Erythroblast (primary cell): ENCODE results near the gene GDPD5.

ENCODE experiments used
- DNase-seq, 2 experiments: peaks; one replicate each; lab custom pipeline; 2025; lab: John Stamatoyannopoulos, UW
- GATA1 ChIP-seq: IDR thresholded peaks from 2 replicates; pipeline ENCODE4 v1.6.1; 2011; ENCODE audit warnings: low read depth, mild to moderate bottlenecking, control low read depth, low read length, moderate library complexity
- POLR2A ChIP-seq: IDR thresholded peaks from 2 replicates; pipeline ENCODE4 v1.6.1; 2011; ENCODE audit warnings: mild to moderate bottlenecking, low read length

The GDPD5 gene

DNA sequence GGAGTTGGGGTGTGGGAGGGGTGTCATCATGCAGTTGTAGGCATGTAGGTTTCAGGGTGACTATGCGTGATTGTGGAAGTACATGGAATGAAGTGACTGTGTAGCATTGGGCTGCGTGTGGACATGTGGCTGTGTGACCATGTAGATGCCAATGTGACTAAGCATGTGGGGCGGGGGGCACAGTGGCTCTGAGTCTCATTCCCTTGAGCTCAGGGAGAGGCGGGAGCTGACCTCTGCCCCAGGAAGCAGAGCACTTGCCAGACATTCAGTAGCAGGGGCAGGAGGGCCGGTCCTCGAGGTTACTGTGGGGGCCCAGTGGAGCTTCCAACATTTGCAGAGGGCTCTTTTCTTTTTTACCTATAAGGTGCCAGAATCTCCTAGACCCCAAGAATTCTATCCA is 92.3 kb downstream of the GDPD5 start:
- peak in 1 of 2 experiments; percentile 20 for DNase-seq
- TF ChIP-seq POLR2A: no peak
- TF ChIP-seq GATA1: no peak

DNA sequence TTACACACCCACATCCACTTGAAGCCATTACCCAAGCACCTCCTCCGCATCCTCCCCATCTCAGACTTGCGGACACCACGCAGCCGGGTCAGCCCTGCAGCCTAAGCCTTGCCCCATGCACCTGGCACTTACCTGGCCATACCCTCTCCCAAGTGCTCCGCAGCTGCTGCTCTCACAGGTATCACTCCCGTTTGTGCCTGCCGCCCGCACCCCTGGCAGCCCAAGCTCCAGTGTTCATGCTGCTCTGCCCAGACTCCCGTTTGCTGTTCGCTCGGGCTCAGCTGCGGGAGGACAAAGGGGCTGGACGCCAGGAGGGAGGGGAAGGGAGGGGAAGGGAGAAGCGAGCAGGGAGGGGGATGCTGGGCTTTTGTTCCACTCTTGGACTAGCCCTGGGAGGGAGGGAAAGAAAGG is 92.8 kb downstream of the GDPD5 start, which contains the start of gene KLHL35:
TSS of gene KLHL35 (minus strand) at position 293 of the 411 bp plus-strand sequence. CDS start 2,574 bp downstream, outside the sequence.
- no peak for DNase-seq
- no peak for TF ChIP-seq GATA1
- no peak for TF ChIP-seq POLR2A

DNA sequence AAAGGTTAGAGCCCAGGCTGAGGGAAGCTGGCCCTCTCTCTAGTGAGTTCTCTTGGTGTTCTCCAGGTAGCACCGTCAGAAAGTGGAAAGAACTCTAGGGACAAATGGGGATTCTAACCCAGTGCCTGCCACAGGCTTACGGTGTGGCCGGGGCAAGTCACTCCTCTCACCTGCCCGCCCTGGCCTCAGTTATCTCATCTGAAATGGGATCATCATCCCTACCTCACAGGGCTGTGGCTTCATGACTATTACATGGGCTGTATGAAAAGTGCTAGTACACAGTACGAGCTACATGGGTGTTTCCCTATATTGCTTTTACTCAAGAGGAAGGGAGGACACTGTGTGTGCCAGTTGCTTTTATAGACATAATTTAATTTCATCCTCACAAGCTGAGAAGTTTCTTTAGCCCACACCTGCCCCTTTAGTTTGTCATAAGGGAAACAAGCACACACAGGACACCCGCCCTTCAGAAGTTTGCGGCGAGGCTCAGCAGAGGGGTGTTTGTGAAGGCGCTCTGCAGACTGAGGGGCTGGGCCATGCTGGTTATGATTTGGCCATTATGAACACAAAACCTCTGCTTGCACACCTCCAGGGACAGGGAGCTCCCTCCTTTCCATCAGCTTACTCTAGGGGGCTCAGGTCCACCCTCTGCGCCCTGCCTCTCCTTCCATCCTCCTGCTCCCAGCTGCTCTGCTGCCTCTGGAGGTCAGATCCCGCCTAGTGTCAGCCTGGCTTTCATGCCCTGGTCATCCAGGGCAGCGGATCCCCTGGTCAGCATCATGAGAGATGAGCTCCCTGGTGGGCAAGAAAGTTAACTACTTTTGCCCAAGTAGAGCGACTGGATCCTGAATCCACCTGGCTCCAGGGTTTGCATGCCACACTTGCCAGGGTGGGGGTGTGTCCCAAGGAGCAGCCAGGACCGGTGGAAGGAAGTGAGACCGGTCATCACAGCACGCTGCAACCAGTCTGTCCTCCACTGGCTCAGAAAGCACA is 93.9 kb downstream of the GDPD5 start:
- DNase-seq: no peak
- TF ChIP-seq GATA1 (no peak), POLR2A (no peak)

DNA sequence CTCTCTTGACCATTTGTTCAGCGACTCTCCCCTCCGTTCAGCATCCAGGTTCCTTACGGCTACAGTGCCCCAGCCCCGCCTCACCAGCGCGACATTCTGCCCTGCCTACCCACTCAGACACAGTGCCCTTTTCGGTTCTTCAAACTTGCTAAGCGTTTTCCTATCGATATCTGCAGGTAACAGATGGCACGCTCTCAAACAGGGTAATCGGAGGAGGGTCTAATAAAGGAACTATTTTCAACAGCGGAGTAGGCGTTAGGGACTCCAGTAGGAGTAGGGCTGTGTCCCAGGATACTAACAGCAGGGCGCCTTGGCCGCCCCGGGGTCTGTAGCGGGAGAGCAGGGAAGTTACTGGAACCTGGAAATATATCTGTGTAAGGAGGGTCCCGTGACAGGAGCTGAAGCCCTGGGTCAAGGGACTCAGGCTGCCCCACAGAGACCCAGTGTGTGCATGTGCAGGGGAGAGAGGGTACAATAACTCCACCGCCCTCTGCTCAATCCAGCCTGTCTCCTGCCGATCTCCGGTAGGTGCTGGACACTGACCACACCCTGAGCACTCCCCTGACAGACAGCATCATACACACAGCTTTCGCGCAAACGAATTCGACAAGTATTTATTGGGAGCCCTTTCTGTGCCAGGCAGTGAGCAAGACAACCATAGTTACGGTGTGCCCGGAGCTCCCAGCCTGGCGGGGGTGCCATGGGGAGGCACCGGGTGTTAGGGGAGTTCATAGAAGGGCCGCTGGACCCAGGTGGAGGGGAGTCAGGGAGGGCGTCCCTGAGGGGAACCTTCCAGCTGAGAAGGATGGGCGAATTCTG is 94.8 kb downstream of the GDPD5 start:
- DNase-seq: no peak

DNA sequence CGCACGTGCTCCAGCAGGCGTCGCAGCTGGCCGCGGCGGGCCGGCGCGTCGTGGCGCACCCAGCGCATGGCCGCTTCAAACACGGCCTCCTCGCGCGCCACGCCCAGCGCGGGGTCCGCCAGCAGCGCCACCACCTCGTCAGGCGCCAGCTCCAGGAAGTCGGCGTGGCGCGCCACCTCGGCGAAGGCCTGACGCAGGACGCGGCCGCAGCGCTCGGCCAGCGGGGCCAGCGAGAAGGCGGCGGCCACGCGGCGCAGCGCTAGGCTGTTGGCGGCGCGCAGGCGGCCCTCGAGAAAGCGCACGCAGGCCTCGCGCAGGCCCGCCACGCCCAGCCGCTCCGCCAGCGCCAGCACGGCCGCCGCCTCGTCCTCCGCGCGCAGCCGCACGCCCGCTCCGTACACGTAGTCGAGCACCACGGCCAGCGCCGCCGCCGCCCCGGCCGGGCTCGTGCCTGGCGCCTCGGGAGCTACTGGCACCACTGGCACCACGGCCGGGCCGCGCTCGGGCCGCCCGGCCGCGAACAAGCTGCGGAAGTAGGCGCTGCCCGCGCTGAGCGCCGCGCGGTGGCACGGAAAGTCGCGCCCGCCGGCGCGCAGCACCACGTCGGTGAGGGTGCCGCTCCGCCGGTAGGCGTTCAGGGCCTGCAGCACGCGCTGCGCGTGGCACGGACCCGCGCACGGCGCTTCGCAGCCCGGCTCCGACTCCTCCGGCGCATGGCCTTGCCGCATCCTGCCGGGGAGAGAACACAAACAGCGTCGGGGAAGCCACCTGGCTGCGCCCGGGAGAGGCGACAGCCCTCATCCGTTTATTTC is 95.6 kb downstream of the GDPD5 start:
- peak; percentile 90 to 92 for DNase-seq
- TF ChIP-seq GATA1 (no peak), POLR2A (peak; percentile 24)

More for the DNA sequence above, 94.8 kb downstream of the GDPD5 start:
- no peak for TF ChIP-seq GATA1
- no peak for TF ChIP-seq POLR2A

DNA sequence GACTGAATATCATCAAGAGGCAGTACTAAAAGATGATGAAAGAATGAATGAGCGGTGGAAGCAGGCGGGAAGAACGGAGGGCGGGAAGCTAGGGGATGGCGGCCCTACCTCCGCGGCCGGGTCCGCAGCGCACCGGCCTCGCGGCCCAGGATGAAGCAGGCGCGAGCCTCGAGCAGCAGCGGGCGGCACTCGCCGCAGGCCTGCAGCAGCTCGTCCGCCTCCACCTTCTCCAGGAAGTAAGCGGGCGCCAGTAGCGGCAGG is 96.2 kb downstream of the GDPD5 start:
- no peak for DNase-seq
- TF ChIP-seq GATA1 (no peak), POLR2A (no peak)

DNA sequence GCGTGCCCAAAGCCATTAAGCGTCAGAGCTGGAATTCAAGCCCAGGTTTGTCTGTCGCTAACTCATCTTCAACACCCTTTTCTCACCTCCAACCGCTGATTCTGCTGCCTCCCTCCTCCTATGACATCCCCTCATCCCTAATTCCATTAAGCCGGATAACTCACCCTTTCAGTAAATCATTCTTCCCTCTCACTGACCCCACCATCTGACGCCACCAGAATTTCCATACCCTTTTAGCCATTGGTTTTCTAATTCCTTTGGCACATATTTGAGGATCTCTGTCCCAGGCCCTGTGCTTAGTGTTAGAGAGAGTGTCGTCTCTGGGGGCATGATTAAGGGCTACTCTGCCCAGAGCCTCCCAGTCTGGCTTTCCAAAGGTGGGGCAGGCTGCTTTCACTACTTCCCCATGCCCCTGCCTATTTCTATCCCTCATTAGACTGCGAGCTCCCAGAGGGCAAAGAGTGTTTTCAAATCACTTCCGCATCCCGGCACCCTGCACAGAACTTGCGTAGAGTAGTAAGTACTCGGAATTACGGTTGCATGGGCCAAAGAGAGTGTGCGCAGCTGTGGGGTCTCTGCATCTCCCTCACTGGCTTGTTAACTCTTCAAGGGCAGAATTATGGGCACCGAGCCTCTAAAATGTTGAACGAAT is 96.6 kb downstream of the GDPD5 start:
- no peak for DNase-seq
- no peak for TF ChIP-seq POLR2A
- TF ChIP-seq GATA1: no peak

DNA sequence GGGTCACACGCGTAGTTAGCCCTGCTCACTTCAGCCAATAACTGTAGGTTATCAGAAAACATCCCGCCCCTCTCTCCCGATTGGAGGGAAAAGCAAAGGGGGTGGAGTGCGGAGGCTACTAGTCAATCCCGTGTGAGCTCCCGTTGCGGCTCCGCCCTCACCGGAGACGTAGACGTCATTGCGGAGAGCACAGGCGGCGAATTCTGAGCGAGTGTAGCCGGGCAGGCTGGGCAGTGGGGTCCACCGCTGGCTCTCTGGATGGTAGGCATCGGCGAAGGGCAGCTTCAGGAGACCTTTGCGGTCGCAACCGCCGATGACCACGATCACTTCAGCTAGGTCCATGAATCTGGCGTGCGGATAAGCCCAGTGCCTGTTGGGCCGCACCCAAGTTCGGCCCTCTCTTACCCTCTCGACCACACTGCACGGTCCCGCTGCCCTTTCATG is 97.4 kb downstream of the GDPD5 start:
- DNase-seq: peak; percentile 92 to 93
- TF ChIP-seq GATA1 (no peak), POLR2A (peak; percentile 53)

DNA sequence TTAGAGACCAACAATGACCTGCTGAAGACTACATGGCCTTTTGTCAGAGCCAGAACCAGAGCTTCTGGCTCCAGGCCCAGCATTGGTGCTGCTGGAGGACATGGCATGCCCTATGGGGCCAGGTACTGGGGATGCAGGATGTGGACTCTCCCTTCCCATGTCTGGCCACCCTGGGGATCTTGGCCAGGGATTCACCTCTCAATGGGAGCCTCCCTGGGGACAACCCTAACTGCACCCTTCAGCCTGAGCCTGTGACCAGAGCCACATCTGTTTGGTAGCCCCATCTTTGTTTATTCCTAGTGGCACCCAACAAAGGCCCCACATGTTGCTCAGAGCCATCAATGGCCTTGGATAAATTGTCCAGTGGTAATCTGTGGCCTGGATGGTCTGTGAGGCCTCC is 98.6 kb downstream of the GDPD5 start:
- no peak for DNase-seq
- TF ChIP-seq POLR2A (no peak), GATA1 (no peak)

DNA sequence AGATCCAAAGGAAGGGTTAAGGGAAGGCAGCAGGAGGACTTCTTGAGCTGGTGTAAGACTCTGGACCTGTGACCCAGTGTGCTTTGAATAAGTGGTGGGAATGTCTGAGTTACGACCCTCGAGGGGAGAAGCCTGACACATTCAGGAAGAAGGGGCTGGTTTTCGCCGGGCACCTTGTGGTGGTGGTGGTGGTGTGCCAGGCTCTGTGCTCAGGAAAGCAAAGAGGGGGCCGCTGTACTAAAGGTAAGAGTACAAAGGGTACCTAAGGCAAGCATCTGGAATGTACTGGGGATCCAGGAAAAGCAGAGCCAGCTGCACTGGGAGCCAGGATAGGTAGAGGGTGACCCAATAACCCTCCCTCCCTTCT is 99.0 kb downstream of the GDPD5 start:
- TF ChIP-seq POLR2A: no peak
- TF ChIP-seq GATA1: no peak
- no peak for DNase-seq

DNA sequence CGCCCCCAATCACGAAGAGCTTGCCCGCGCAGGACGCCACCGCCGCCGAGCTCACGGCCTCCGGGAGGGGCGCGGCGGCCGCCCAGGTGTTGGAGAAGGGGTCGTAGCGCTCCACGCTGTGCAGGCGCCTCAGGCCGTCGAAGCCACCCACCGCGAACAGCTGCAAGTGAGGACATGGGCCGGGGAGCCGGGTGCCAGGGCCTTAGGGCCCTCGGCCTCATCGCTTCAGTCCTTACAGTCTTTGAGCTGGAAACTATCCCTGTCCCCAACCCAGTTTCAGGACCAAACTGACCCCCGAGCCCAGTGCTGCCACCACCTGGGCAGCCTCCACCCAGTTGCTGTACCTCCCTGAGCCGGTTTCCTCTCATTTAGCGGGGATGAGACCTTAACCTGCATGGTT is 100.3 kb downstream of the GDPD5 start:
- TF ChIP-seq POLR2A: no peak
- no peak for TF ChIP-seq GATA1
- no peak for DNase-seq

DNA sequence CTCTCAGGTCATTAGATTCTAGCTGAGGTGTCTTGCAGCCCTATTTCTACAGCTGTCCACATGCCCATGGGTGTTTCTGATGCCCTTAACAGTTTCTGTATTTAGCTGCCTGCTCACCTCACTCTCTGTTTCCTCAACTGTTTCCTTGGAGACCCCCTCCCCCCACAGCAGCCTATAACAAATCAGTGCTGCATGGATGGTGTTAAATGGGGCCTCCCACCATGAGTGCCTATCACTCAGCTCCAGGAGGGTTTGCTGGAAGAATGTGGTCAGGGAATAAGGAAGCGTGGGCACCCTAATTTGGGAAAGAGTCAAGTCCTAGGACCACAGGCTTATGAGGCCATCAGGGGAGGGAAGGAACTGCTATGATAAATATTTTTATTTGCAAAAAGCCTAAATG is 101.3 kb downstream of the GDPD5 start:
- no peak for DNase-seq
- no peak for TF ChIP-seq POLR2A
- no peak for TF ChIP-seq GATA1

DNA sequence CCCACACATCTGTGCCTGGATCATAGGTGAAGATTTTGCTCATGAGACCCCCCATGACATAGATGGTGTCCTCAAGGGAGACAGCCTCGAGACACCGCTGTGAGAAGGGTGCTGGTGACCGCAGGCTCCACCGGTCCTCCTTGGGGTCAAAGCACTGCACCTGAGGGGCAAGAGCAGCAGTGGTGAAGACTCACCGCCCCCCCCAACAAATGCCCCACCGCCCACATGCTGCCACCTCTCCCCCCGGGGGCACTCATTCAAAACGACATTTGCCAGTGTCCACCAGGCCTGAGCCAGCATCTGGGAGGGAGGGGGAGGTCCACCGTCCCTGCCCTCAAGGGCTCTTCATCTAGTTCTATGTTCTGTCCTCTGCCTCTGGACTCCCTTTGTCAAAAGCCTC is 102.0 kb downstream of the GDPD5 start:
- no peak for DNase-seq
- TF ChIP-seq POLR2A: no peak
- TF ChIP-seq GATA1: no peak
